Trophoblast cell (in vitro differentiated cells and primary cell): Measurements from ENCODE around the gene CMTM4.

Source experiments
- DNase-seq, 2 donors: peaks; one replicate each; pipeline ENCODE4 v3.0.0-alpha.2; 2016
- H2AFZ ChIP-seq: 2 replicates; pipeline ENCODE4 v1.6.1; 2013; ENCODE audit warnings: low read length, moderate library complexity, mild to moderate bottlenecking; ENCODE audit not compliant: insufficient read depth, poor library complexity
- H2AK5ac ChIP-seq: 2 replicates; pipeline ENCODE4 v1.6.1; 2013; ENCODE audit warnings: mild to moderate bottlenecking, low read length
- H2BK120ac ChIP-seq: 2 replicates; pipeline ENCODE4 v1.6.1; 2013; ENCODE audit warnings: low read length, mild to moderate bottlenecking, moderate library complexity; ENCODE audit not compliant: insufficient read depth, poor library complexity
- H2BK12ac ChIP-seq: 2 replicates; pipeline ENCODE4 v1.6.1; 2013; ENCODE audit warnings: mild to moderate bottlenecking, low read length, moderate library complexity
- H2BK5ac ChIP-seq: 2 replicates; pipeline ENCODE4 v1.6.1; 2013; ENCODE audit warnings: low read length, low read depth, moderate library complexity, mild to moderate bottlenecking; ENCODE audit not compliant: poor library complexity
- H3K14ac ChIP-seq: 2 replicates; pipeline ENCODE4 v1.6.1; 2013; ENCODE audit warnings: mild to moderate bottlenecking, low read length
- H3K18ac ChIP-seq: 2 replicates; pipeline ENCODE4 v1.6.1; 2013; ENCODE audit warnings: mild to moderate bottlenecking, low read length
- H3K23ac ChIP-seq: 2 replicates; pipeline ENCODE4 v1.6.1; 2013; ENCODE audit warnings: low read length
- H3K27ac ChIP-seq: 2 replicates; pipeline ENCODE4 v1.5.1; 2013; ENCODE audit warnings: low read depth, mild to moderate bottlenecking, inconsistent platforms, low read length, moderate library complexity
- H3K27me3 ChIP-seq: 2 replicates; pipeline ENCODE4 v1.6.1; 2013; ENCODE audit warnings: inconsistent platforms, mild to moderate bottlenecking, low read length, moderate library complexity; ENCODE audit not compliant: insufficient read depth
- H3K36me3 ChIP-seq, 2 experiments: 1 replicate in 1 of 2; 2 replicates in 1 of 2; pipeline ENCODE4 v1.6.1; 2013; ENCODE audit warnings: low read length in 2 of 2, mild to moderate bottlenecking in 2 of 2, moderate library complexity in 1 of 2; ENCODE audit not compliant: insufficient read depth in 2 of 2, control insufficient read depth in 1 of 2
- H3K4ac ChIP-seq: 2 replicates; pipeline ENCODE4 v1.6.1; 2013; ENCODE audit warnings: low read depth, mild to moderate bottlenecking, low read length, moderate library complexity
- H3K4me1 ChIP-seq, 2 experiments: 1 replicate in 1 of 2; 2 replicates in 1 of 2; pipeline ENCODE4 v1.6.1; 2013; ENCODE audit warnings: low read length in 2 of 2, mild to moderate bottlenecking in 2 of 2, moderate library complexity in 1 of 2; ENCODE audit not compliant: insufficient read depth in 2 of 2, control insufficient read depth in 1 of 2
- H3K4me2 ChIP-seq: 2 replicates; pipeline ENCODE4 v1.6.1; 2013; ENCODE audit warnings: inconsistent platforms, mild to moderate bottlenecking, low read length, moderate library complexity
- H3K4me3 ChIP-seq: 2 replicates; pipeline ENCODE4 v1.5.1; 2013; ENCODE audit warnings: mild to moderate bottlenecking, low read depth, low read length, inconsistent platforms
- H3K79me1 ChIP-seq: one replicate; pipeline ENCODE4 v1.6.1; 2013; ENCODE audit warnings: low read length
- H3K79me2 ChIP-seq: 2 replicates; pipeline ENCODE4 v1.6.1; 2013; ENCODE audit warnings: low read length, mild to moderate bottlenecking; ENCODE audit not compliant: control insufficient read depth, insufficient read depth, poor library complexity
- H3K9ac ChIP-seq: 2 replicates; pipeline ENCODE4 v1.6.1; 2013; ENCODE audit warnings: mild to moderate bottlenecking, low read length
- H3K9me3 ChIP-seq: 2 replicates; pipeline ENCODE4 v1.6.1; 2013; ENCODE audit warnings: low read depth, mild to moderate bottlenecking, control low read depth, inconsistent platforms, low read length; ENCODE audit not compliant: insufficient read depth
- H4K12ac ChIP-seq: 2 replicates; pipeline ENCODE4 v1.6.1; 2013; ENCODE audit warnings: low read depth, mild to moderate bottlenecking, low read length, moderate library complexity
- H4K8ac ChIP-seq: 2 replicates; pipeline ENCODE4 v1.6.1; 2013; ENCODE audit warnings: low read depth, mild to moderate bottlenecking, low read length, moderate library complexity
- H4K91ac ChIP-seq: one replicate; pipeline ENCODE4 v1.6.1; 2013; ENCODE audit warnings: low read depth, mild to moderate bottlenecking, low read length, moderate library complexity
- WGBS: extraction: QIAGEN DNeasy Blood & Tissue Kit; methylation state at CpG from one replicate; pipeline ENCODE4 v1.1.7; 2013; ENCODE audit warnings: missing lambda C conversion rate; ENCODE audit not compliant: insufficient read length, insufficient coverage; ENCODE audit errors: extremely low coverage; 5-methylcytosine and 5-hydroxymethylcytosine counted together

The CMTM4 gene

DNA sequence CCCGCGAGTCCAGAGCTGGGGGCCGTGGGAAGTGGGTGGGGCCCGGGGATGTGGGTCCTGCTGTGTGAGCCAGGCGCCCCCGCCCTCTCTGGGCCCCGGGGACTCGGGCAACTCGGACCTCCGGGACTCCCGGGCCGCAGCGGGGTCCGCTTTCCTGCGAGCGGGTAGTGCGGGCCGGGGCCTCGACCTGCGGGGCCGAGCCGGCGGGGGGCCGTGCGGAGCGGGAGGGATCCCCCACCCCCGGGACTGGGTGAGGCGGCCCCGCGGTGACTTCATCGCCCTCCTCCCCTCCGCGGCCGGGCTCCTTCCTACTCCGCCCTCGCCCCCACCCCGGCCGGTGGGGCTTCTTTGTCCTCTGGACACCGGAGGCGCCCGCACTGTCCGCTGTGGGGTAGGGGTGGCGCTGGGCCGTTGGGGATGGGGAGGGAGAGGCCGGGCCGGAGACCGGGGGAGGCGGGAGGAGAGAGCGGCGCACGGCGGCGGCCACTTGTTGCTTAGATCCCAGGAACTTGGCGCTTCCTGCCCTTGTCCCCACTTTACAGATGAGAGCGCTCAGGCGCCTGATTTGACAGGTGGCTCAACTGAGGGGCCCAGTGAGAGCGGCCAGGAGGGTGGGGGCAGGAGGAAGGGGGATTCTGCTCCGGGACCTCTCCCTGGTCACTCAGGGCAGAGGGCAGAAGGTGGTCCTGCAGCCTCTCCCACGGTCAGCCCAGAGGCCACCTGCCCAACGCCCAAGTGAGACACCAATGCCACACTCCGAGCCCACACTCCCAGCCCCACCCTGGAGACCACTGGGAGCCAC is 91.2 kb downstream of the CMTM4 start:
- peak overlapping the region; percentile 81 for H3K14ac ChIP-seq
- H2BK12ac ChIP-seq = no peak overlapping the region
- DNase-seq = peak; percentile 42 to 57
- peak overlapping the region; percentile 77 for H3K9ac ChIP-seq
- no peaks in the 10 kb centered on the region for H3K27me3 ChIP-seq
- H2BK5ac ChIP-seq = peak overlapping the region; percentile 46
- peaks cover 19 to 24% of the 10 kb centered on the region in 2 experiments for H3K4me1 ChIP-seq
- H3K27ac ChIP-seq = peak overlapping the region; percentile 46
- peaks cover 12% of the 10 kb centered on the region for H3K79me2 ChIP-seq
- H3K4me2 ChIP-seq = peak overlapping the region; percentile 74
- peak overlapping the region; percentile 94 for H3K4ac ChIP-seq
- peak overlapping the region; percentile 82 for H3K4me3 ChIP-seq
- peak overlapping the region; percentile 75 for H2BK120ac ChIP-seq
- H3K36me3 ChIP-seq = peaks cover 21 to 26% of the 10 kb centered on the region in 2 experiments
- H3K23ac ChIP-seq = no peak overlapping the region
- peaks cover 19% of the 10 kb centered on the region for H3K79me1 ChIP-seq
- WGBS = no CpG with 5 or more reads among the region's 61 CpGs
- peak overlapping the region; percentile 83 for H4K12ac ChIP-seq
- H2AK5ac ChIP-seq = peak overlapping the region; percentile 78
- peak overlapping the region; percentile 96 for H4K91ac ChIP-seq
- peaks cover 2% of the 10 kb centered on the region for H3K9me3 ChIP-seq
- peak overlapping the region; percentile 83 for H3K18ac ChIP-seq
- peak overlapping the region; percentile 86 for H4K8ac ChIP-seq
- H2AFZ ChIP-seq = peak overlapping the region; percentile 67

DNA sequence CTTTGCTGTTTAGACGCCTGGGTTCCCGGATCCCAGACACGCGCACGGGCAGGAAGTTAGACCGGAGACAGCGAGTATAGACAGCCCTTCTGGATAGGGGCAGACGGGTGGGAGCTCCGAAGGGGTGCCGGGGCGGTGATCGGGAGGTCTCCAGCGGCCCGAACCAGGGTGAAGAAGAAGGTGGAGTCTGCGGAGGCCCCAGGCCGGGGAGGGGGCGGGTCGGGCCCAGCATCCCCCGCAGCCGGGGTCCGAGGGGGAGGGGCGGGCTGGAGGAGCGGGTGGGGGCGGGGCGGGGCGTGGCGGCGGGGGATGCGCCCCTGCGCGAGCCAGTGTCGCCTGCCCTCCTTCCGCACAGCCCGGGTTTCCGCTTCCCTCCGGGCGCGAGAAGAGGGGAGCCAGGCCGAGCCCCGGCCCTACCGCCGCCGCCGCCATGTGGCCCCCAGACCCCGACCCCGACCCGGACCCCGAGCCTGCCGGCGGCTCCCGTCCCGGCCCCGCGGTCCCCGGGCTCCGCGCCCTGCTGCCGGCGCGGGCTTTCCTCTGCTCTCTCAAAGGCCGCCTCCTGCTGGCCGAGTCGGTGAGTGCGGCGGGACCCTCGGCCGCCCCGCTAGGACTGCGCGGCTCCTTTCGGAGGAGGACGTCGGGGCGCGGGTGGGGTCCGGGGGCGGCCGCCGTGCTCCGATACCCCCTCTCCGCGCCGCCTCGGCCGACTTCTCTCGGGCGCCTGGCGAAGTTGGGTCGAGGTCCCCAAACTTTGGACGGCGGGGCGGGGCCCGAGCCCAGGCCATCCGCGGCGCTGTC is 92.0 kb downstream of the CMTM4 start, which contains the start of gene CMTM3:
TSS of gene CMTM3 (plus strand) at position 329 of the 801 bp plus-strand sequence. CDS start at position 431, 102 bp downstream.
- H3K18ac ChIP-seq = peak within 1 kb of the TSS; percentile 83
- H3K79me1 ChIP-seq = peaks cover 19% of the 10 kb centered on the region
- peak within 1 kb of the TSS; percentile 95 for H2AFZ ChIP-seq
- no CpG with 5 or more reads among the region's 96 CpGs for WGBS
- H4K8ac ChIP-seq = peak within 1 kb of the TSS; percentile 86
- no peak within 1 kb of the TSS for H2AK5ac ChIP-seq
- peak within 1 kb of the TSS; percentile 75 for H3K9ac ChIP-seq
- H3K23ac ChIP-seq = no peak within 1 kb of the TSS
- DNase-seq = peak in 1 of 2 donors; percentile 58
- peak within 1 kb of the TSS; percentile 46 for H2BK5ac ChIP-seq
- no peaks in the 10 kb centered on the region for H3K27me3 ChIP-seq
- H3K36me3 ChIP-seq = peaks cover 13 to 18% of the 10 kb centered on the region in 2 experiments
- H4K12ac ChIP-seq = peak within 1 kb of the TSS; percentile 83
- H3K4me3 ChIP-seq = peak within 1 kb of the TSS; percentile 82
- H3K4me2 ChIP-seq = peak within 1 kb of the TSS; percentile 74
- peak within 1 kb of the TSS; percentile 46 for H3K27ac ChIP-seq
- H2BK12ac ChIP-seq = peak within 1 kb of the TSS; percentile 11
- H3K9me3 ChIP-seq = peaks cover under 1% of the 10 kb centered on the region
- H2BK120ac ChIP-seq = peak within 1 kb of the TSS; percentile 75
- peak within 1 kb of the TSS; percentile 96 for H4K91ac ChIP-seq
- peak within 1 kb of the TSS; percentile 94 for H3K4ac ChIP-seq
- H3K79me2 ChIP-seq = peaks cover 12% of the 10 kb centered on the region
- H3K14ac ChIP-seq = peak within 1 kb of the TSS; percentile 81
- H3K4me1 ChIP-seq = peaks cover 19 to 24% of the 10 kb centered on the region in 2 experiments

DNA sequence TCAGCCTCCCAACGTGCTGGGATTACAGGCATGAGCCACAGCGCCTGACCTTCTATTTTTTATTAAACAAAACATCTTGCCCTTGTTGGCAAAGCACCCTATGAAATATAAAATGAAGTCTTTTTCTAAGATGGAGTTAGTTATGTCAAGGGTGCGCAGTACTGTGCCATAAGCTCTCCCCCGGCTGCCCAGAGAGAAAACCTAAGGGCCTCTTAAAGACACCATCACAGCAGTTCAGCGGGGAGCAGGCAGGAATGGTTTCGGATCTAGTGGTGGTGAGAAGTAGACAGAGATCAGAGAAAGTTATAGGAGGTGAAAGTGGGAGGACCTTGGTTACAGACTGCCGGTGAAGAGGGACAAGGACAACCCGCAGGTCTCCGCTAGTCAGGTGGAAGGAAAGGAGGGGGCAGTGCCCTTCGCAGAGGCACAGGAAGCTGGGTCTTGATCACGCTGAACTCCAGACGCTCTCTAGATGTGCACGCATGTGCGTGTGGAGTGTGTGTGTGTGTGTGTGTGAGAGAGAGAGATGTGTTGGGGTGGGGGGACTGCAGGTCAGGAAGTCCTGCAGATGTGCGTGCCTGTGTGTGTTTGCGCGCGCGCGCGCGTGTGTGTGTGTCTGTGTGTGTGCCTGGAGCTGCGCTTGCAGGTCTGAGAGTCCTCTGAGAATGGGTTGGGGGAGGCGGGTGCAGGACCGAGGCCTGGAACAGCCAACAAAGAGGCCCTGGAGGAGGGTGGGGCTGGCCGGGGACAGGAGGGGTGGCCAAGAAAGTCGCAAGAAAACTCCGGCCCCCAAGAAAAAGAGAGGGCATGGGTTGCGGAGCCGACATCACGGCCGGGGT is 92.8 kb downstream of the CMTM4 start:
- peak overlapping the region; percentile 82 for H3K4me3 ChIP-seq
- peaks cover 5 to 10% of the 10 kb centered on the region in 2 experiments for H3K36me3 ChIP-seq
- DNase-seq = peak in 1 of 2 donors; percentile 49
- H3K79me2 ChIP-seq = peaks cover 12% of the 10 kb centered on the region
- peak overlapping the region; percentile 75 for H4K91ac ChIP-seq
- H3K9ac ChIP-seq = peak overlapping the region; percentile 68
- H2BK5ac ChIP-seq = no peak overlapping the region
- H4K8ac ChIP-seq = peak overlapping the region; percentile 70
- H2AFZ ChIP-seq = peak overlapping the region; percentile 95
- peak overlapping the region; percentile 74 for H3K4me2 ChIP-seq
- H3K4me1 ChIP-seq = peaks cover 15 to 20% of the 10 kb centered on the region in 2 experiments
- H2BK120ac ChIP-seq = peak overlapping the region; percentile 48
- H3K9me3 ChIP-seq = no peaks in the 10 kb centered on the region
- H4K12ac ChIP-seq = peak overlapping the region; percentile 68
- peak overlapping the region; percentile 13 for H3K4ac ChIP-seq
- H3K79me1 ChIP-seq = peaks cover 19% of the 10 kb centered on the region
- H3K18ac ChIP-seq = peak overlapping the region; percentile 64
- peak overlapping the region; percentile 68 for H3K14ac ChIP-seq
- no peak overlapping the region for H2AK5ac ChIP-seq
- H3K23ac ChIP-seq = no peak overlapping the region
- WGBS = no CpG with 5 or more reads among the region's 32 CpGs
- peak overlapping the region; percentile 11 for H2BK12ac ChIP-seq
- H3K27ac ChIP-seq = peak overlapping the region; percentile 13
- no peaks in the 10 kb centered on the region for H3K27me3 ChIP-seq
